PFSK-1 (cell line): ENCODE data around the gene CPO.

Experiments used
- POLR2AphosphoS5 ChIP-seq: IDR thresholded peaks from 2 replicates; pipeline ENCODE4 v1.6.1; 2012; ENCODE audit warnings: low read depth, mild to moderate bottlenecking, control low read depth, low read length, moderate library complexity
- REST ChIP-seq, 2 experiments: IDR thresholded peaks; 2 replicates each; pipeline versions ENCODE4 v1.6.1 to v1.8.0; 2011 to 2012; ENCODE audit warnings: low read depth in 2 of 2, low read length in 2 of 2, control low read depth in 1 of 2, inconsistent platforms in 1 of 2, mild to moderate bottlenecking in 1 of 2, moderate library complexity in 1 of 2; ENCODE audit not compliant: insufficient read depth in 1 of 2
- SIN3A ChIP-seq: IDR thresholded peaks from 2 replicates; pipeline ENCODE4 v1.6.1; 2012; ENCODE audit warnings: mild to moderate bottlenecking, low read length, moderate library complexity, borderline replicate concordance; ENCODE audit not compliant: insufficient read depth

- no peak for TF ChIP-seq REST (IDR thresholded peaks at IDR 0.05; ENCODE audit: insufficient read depth in 1 of 2, low read depth in 2 of 2, low read length in 2 of 2)
- no peak for TF ChIP-seq SIN3A
- TF ChIP-seq POLR2AphosphoS5, result no peak
These were observed 44.0 kb downstream of the CPO start for GRCh38 chr2:206983161-206983859.
